Endothelial cell of umbilical vein (primary cell): ENCODE measurements around the gene RBMS3.

Experiments
- EZH2 ChIP-seq: IDR thresholded peaks from 2 replicates; pipeline ENCODE4 v1.6.1; 2012; ENCODE audit warnings: borderline replicate concordance, low read depth, mild to moderate bottlenecking, moderate library complexity, low read length, inconsistent platforms; ENCODE audit not compliant: severe bottlenecking
- JUN ChIP-seq: IDR thresholded peaks from 2 replicates; pipeline ENCODE4 v1.6.1; 2011; ENCODE audit warnings: borderline replicate concordance, low read depth; ENCODE audit not compliant: insufficient read length, insufficient read depth
- MYC ChIP-seq: IDR thresholded peaks from one replicate; pipeline ENCODE4 v1.6.1; 2011; ENCODE audit warnings: mild to moderate bottlenecking, low read depth, low read length
- POLR2A ChIP-seq: IDR thresholded peaks from 2 replicates; pipeline ENCODE4 v1.6.1; 2012; ENCODE audit warnings: low read depth, mild to moderate bottlenecking, control low read depth, low read length
- POLR2AphosphoS5 ChIP-seq: IDR thresholded peaks from 2 replicates; pipeline ENCODE4 v1.6.1; 2012; ENCODE audit warnings: low read depth, mild to moderate bottlenecking, control low read depth, low read length, moderate library complexity; ENCODE audit not compliant: insufficient read depth
- TF ChIP-seq, protein P1 (sequence below), 2 donors: IDR thresholded peaks; 1 replicate in 1 of 2; 2 replicates in 1 of 2; pipeline ENCODE4 v1.5.1; 2011; ENCODE audit warnings: low read length in 2 of 2, mild to moderate bottlenecking in 2 of 2, moderate library complexity in 2 of 2, control low read depth in 1 of 2, inconsistent platforms in 1 of 2, low read depth in 1 of 2; ENCODE audit not compliant: insufficient read depth in 1 of 2; ENCODE audit errors: extremely low read depth in 1 of 2
- TF ChIP-seq, protein P2 (sequence below): IDR thresholded peaks from 2 replicates; pipeline ENCODE4 v1.6.1; 2011; ENCODE audit not compliant: insufficient read depth, insufficient read length

DNA sequence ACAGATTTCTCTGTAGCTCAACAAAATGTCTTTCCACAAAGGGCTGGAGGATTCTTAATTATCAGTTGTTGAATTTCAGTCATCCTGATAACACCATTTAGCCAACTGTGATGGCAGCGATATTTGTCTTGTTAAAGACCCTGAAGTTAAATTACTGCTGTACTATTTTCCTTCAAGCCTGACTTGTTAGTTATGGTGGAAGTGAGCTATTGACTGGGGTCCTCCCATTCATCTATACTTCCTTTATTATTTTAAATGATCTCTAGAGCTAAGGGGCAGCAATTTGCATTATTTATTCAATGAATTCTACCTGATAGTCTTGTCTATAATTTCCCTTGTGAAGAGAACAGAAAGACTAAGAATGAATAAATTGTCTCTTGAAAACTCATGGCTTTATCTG is 64.1 kb downstream of the RBMS3 start:
- no peak for TF ChIP-seq MYC
- no peak for TF ChIP-seq EZH2
- TF ChIP-seq, protein P1, sequence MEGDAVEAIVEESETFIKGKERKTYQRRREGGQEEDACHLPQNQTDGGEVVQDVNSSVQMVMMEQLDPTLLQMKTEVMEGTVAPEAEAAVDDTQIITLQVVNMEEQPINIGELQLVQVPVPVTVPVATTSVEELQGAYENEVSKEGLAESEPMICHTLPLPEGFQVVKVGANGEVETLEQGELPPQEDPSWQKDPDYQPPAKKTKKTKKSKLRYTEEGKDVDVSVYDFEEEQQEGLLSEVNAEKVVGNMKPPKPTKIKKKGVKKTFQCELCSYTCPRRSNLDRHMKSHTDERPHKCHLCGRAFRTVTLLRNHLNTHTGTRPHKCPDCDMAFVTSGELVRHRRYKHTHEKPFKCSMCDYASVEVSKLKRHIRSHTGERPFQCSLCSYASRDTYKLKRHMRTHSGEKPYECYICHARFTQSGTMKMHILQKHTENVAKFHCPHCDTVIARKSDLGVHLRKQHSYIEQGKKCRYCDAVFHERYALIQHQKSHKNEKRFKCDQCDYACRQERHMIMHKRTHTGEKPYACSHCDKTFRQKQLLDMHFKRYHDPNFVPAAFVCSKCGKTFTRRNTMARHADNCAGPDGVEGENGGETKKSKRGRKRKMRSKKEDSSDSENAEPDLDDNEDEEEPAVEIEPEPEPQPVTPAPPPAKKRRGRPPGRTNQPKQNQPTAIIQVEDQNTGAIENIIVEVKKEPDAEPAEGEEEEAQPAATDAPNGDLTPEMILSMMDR (IDR thresholded peaks at IDR 0.05; ENCODE audit: extremely low read depth in 1 of 2, insufficient read depth in 1 of 2, low read depth in 1 of 2, low read length in 2 of 2), result no peak
- no peak for TF ChIP-seq POLR2A
- TF ChIP-seq POLR2AphosphoS5, result no peak
- TF ChIP-seq JUN, result no peak
- TF ChIP-seq, protein P2, sequence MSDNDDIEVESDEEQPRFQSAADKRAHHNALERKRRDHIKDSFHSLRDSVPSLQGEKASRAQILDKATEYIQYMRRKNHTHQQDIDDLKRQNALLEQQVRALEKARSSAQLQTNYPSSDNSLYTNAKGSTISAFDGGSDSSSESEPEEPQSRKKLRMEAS, result no peak
